H9 (cell line): ENCODE data around the gene PPP1R17. TPM values are rescaled to one million over a fixed set of nuclear protein-coding genes. Genes with fewer than 3 reads are reported as not detected.

ENCODE experiments used
- DNase-seq: peaks from one replicate; pipeline ENCODE4 v3.0.0-alpha.2; 2017
- H2AFZ ChIP-seq: one replicate; pipeline ENCODE4 v1.6.1; 2013; ENCODE audit warnings: mild to moderate bottlenecking, low read length, control low read depth, moderate library complexity
- H2AK5ac ChIP-seq: 2 replicates; pipeline ENCODE4 v1.6.1; 2013; ENCODE audit warnings: low read length, control low read depth, mixed read lengths; ENCODE audit not compliant: insufficient read length
- H2BK120ac ChIP-seq: one replicate; pipeline ENCODE4 v1.6.1; 2013; ENCODE audit warnings: low read depth, mild to moderate bottlenecking, low read length, control low read depth, inconsistent platforms; ENCODE audit not compliant: poor library complexity, severe bottlenecking
- H2BK12ac ChIP-seq: 2 replicates; pipeline ENCODE4 v1.6.1; 2013; ENCODE audit warnings: low read length, control low read depth, mixed read lengths, low read depth; ENCODE audit not compliant: insufficient read length
- H2BK15ac ChIP-seq: 2 replicates; pipeline ENCODE4 v1.6.1; 2013; ENCODE audit warnings: low read depth, low read length, control low read depth
- H2BK20ac ChIP-seq: one replicate; pipeline ENCODE4 v1.6.1; 2013; ENCODE audit warnings: low read depth, mild to moderate bottlenecking, low read length, control low read depth, inconsistent platforms; ENCODE audit not compliant: poor library complexity, severe bottlenecking
- H2BK5ac ChIP-seq: 2 replicates; pipeline ENCODE4 v1.6.1; 2013; ENCODE audit warnings: low read length, control low read depth, mixed read lengths; ENCODE audit not compliant: insufficient read length
- H3K14ac ChIP-seq: 2 replicates; pipeline ENCODE4 v1.6.1; 2013; ENCODE audit warnings: low read length, control low read depth; ENCODE audit not compliant: insufficient read depth
- H3K18ac ChIP-seq: 2 replicates; pipeline ENCODE4 v1.6.1; 2013; ENCODE audit warnings: low read depth, mild to moderate bottlenecking, mixed read lengths, low read length, control low read depth; ENCODE audit not compliant: insufficient read length
- H3K23ac ChIP-seq: 2 replicates; pipeline ENCODE4 v1.6.1; 2013; ENCODE audit warnings: low read length, control low read depth, mixed read lengths, low read depth; ENCODE audit not compliant: insufficient read length
- H3K23me2 ChIP-seq: 2 replicates; pipeline ENCODE4 v1.6.1; 2013; ENCODE audit warnings: low read depth, mild to moderate bottlenecking, mixed read lengths, low read length, control low read depth; ENCODE audit not compliant: insufficient read length, poor library complexity, severe bottlenecking
- H3K27ac ChIP-seq: 2 replicates; pipeline ENCODE4 v1.5.1; 2013; ENCODE audit warnings: low read length, control low read depth, mixed read lengths, low read depth; ENCODE audit not compliant: insufficient read length
- H3K27me3 ChIP-seq: 2 replicates; pipeline ENCODE4 v1.6.1; 2013; ENCODE audit warnings: low read length, control low read depth, inconsistent platforms; ENCODE audit not compliant: insufficient read depth
- H3K4ac ChIP-seq: 2 replicates; pipeline ENCODE4 v1.6.1; 2013; ENCODE audit warnings: low read depth, mild to moderate bottlenecking, control low read depth, inconsistent platforms, low read length, moderate library complexity
- H3K4me1 ChIP-seq: 2 replicates; pipeline ENCODE4 v1.6.1; 2013; ENCODE audit warnings: low read length, control low read depth, inconsistent platforms; ENCODE audit not compliant: insufficient read depth
- H3K4me2 ChIP-seq: 2 replicates; pipeline ENCODE4 v1.6.1; 2013; ENCODE audit warnings: low read length, control low read depth, mixed read lengths; ENCODE audit not compliant: insufficient read length, insufficient read depth
- H3K56ac ChIP-seq: 2 replicates; pipeline ENCODE4 v1.6.1; 2013; ENCODE audit warnings: low read depth, mild to moderate bottlenecking, mixed read lengths, low read length, control low read depth; ENCODE audit not compliant: insufficient read length
- H3K79me1 ChIP-seq: 2 replicates; pipeline ENCODE4 v1.6.1; 2013; ENCODE audit warnings: low read depth, mild to moderate bottlenecking, moderate library complexity, low read length, control low read depth, inconsistent platforms; ENCODE audit not compliant: insufficient read depth, poor library complexity, severe bottlenecking
- H3K79me2 ChIP-seq: 2 replicates; pipeline ENCODE4 v1.6.1; 2013; ENCODE audit warnings: low read length, control low read depth, inconsistent platforms; ENCODE audit not compliant: insufficient read depth
- H3K9ac ChIP-seq: 2 replicates; pipeline ENCODE4 v1.6.1; 2013; ENCODE audit warnings: low read length, control low read depth, mixed read lengths; ENCODE audit not compliant: insufficient read length; ENCODE audit errors: extremely low read depth
- H3K9me3 ChIP-seq: one replicate; pipeline ENCODE4 v1.6.1; 2013; ENCODE audit warnings: low read depth, low read length, inconsistent platforms; ENCODE audit not compliant: control insufficient read depth
- H3T11ph ChIP-seq: one replicate; pipeline ENCODE4 v1.6.1; 2013; ENCODE audit warnings: mild to moderate bottlenecking, low read length, control low read depth, inconsistent platforms
- H4K20me1 ChIP-seq: one replicate; pipeline ENCODE4 v1.6.1; 2013; ENCODE audit not compliant: control insufficient read depth, insufficient read length, insufficient read depth
- H4K5ac ChIP-seq: 2 replicates; pipeline ENCODE4 v1.6.1; 2013; ENCODE audit warnings: low read depth, mild to moderate bottlenecking, mixed read lengths, low read length, control low read depth; ENCODE audit not compliant: insufficient read length
- H4K8ac ChIP-seq: replicated peaks from 2 replicates; pipeline ENCODE4 v1.6.1; 2013; ENCODE audit warnings: low read length, control low read depth, mixed read lengths, low read depth; ENCODE audit not compliant: insufficient read length
- H4K91ac ChIP-seq: 2 replicates; pipeline ENCODE4 v1.6.1; 2013; ENCODE audit warnings: low read depth, mild to moderate bottlenecking, moderate library complexity, mixed read lengths, low read length, control low read depth; ENCODE audit not compliant: insufficient read length
- H3K27ac Mint-ChIP-seq, 3 experiments: 2 replicates in 2 of 3; 3 replicates in 1 of 3; pipeline ENCODE4 v1.8.0; 2020 to 2021; ENCODE audit warnings: mixed read lengths in 3 of 3, mild to moderate bottlenecking in 1 of 3, moderate library complexity in 1 of 3
- H3K27me3 Mint-ChIP-seq: 2 replicates; pipeline ENCODE4 v1.8.0; 2021; ENCODE audit warnings: low read depth, mild to moderate bottlenecking, moderate library complexity, mixed read lengths
- H3K36me3 Mint-ChIP-seq, 3 experiments: 2 replicates in 2 of 3; 3 replicates in 1 of 3; pipeline ENCODE4 v1.8.0; 2020 to 2021; ENCODE audit warnings: low read depth in 3 of 3, mixed read lengths in 3 of 3; ENCODE audit not compliant: insufficient read depth in 1 of 3
- H3K4me1 Mint-ChIP-seq, 2 experiments: 2 replicates each; pipeline ENCODE4 v1.8.0; 2020; ENCODE audit warnings: mixed read lengths in 2 of 2
- H3K4me3 Mint-ChIP-seq, 2 experiments: 2 replicates in 1 of 2; 3 replicates in 1 of 2; pipeline ENCODE4 v1.8.0; 2020 to 2021; ENCODE audit warnings: mild to moderate bottlenecking in 2 of 2, mixed read lengths in 2 of 2, moderate library complexity in 1 of 2
- H3K9me3 Mint-ChIP-seq, 2 experiments: 2 replicates in 1 of 2; 3 replicates in 1 of 2; pipeline ENCODE4 v1.8.0; 2020; ENCODE audit warnings: mild to moderate bottlenecking in 2 of 2, mixed read lengths in 2 of 2, moderate library complexity in 1 of 2
- CTCF ChIP-seq: fragments of 200-600 bp; sonication (generic); conservative IDR thresholded peaks from 3 replicates; pipeline ENCODE4 v1.8.0; 2021; ENCODE audit warnings: antibody characterized with exemption, mild to moderate bottlenecking
- WGBS: extraction: QIAGEN DNeasy Blood & Tissue Kit; methylation state at CpG from one replicate; pipeline ENCODE4 v1.1.7; 2013; ENCODE audit warnings: missing lambda C conversion rate, low lambda C conversion rate, mixed read lengths; ENCODE audit not compliant: insufficient read length; ENCODE audit errors: extremely low coverage; 5-methylcytosine and 5-hydroxymethylcytosine counted together
- total RNA-seq: library from RNA; stranded (reverse); gene quantifications from 2 replicates; pipeline ENCODE4 v1.2.1, GENCODE V29; 2021

PPP1R17 gene
- total RNA-seq, 1 experiment from 2014 or later, result 1.2 TPM

DNA sequence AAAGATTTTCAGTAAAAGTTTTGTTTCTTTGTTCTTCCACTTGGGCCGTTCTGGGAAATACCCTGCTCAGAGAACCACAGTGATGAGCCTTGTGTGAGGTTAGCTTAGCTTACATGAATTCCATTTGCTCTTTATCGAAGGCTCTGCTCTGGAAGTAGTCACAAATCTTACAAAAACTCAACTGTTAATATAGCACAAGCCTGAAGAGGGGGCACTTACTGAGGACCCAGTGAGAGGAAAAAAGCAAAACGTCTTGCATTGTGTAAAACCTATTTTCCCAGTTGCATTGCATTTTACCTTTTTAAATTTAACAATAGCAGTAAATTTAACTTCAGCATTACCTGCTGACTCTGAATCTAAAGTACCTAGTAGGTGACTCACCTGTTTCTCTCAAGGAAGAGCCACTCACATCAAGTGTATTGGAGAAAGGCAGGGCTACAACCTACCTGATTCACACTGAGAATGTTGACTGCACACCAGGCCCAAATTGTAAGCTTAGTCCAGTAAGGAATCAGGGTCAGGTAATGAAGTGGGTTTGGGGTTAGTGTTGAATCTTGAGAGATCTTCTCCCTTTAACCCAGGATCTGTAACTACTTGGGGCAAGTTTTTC lies 42.3 kb downstream of the PPP1R17 start:
- Histone ChIP-seq H3K79me2 (no peaks in the 10 kb centered on the region), H4K91ac (no peak overlapping the region), H3T11ph (no peak overlapping the region), H3K18ac (no peak overlapping the region), H2BK12ac (no peak overlapping the region), H4K20me1 (no peaks in the 10 kb centered on the region), H2BK5ac (no peak overlapping the region), H3K27ac (no peak overlapping the region), H3K27me3 (no peaks in the 10 kb centered on the region; the same call in 1 of the 2 replicates), H2AK5ac (no peak overlapping the region), H3K4ac (no peak overlapping the region), H3K23ac (no peak overlapping the region), H3K9ac (no peak overlapping the region), H2BK120ac (no peak overlapping the region), H2BK20ac (no peak overlapping the region), H3K9me3 (no peaks in the 10 kb centered on the region), H2BK15ac (no peak overlapping the region), H3K4me1 (no peaks in the 10 kb centered on the region), H3K56ac (no peak overlapping the region), H4K5ac (no peak overlapping the region), H3K4me2 (no peak overlapping the region), H4K8ac (no peak overlapping the region), H2AFZ (no peak overlapping the region), H3K14ac (no peak overlapping the region), H3K79me1 (no peaks in the 10 kb centered on the region), H3K23me2 (no peaks in the 10 kb centered on the region)
- H3K4me3 Mint-ChIP-seq, result no peak overlapping the region
- H3K27me3 Mint-ChIP-seq, result peaks cover 2% of the 10 kb centered on the region; the same call in 1 of the 2 replicates
- no peak for DNase-seq
- no peaks in the 10 kb centered on the region for H3K9me3 Mint-ChIP-seq
- WGBS, result no CpG with 5 or more reads among the region's 3 CpGs
- H3K27ac Mint-ChIP-seq, result no peak overlapping the region
- no peaks in the 10 kb centered on the region for H3K36me3 Mint-ChIP-seq
- peaks cover 0 to 2% of the 10 kb centered on the region in 2 experiments; a peak in 3 of 4 replicates for H3K4me1 Mint-ChIP-seq
- peak; percentile 57; the same call in 2 of the 3 replicates for TF ChIP-seq CTCF
